ENCODE data around the gene PDE4B.

- no peak for TF ChIP-seq CTCF (conservative IDR thresholded peaks at IDR 0.05 in 1 of 2, IDR thresholded peaks at IDR 0.05 in 1 of 2; ENCODE audit: extremely low read depth in 1 of 2, insufficient read depth in 1 of 2, low read depth in 1 of 2, low read length in 2 of 2)
- no peak for TF ChIP-seq EZH2 (IDR thresholded peaks at IDR 0.05; ENCODE audit: borderline replicate concordance, low read length)
Measured at GRCh38 chr1:65979136-65980044, 186.7 kb downstream of the PDE4B start.
